ENCODE measurements around the gene SAE1. TPM values are rescaled to one million over a fixed set of nuclear protein-coding genes. Genes with fewer than 3 reads are reported as not detected.

SAE1 gene
- 10 to 100 TPM; 43.7 to 48.7 TPM for total RNA-seq

- peak; percentile 32 to 79 for TF ChIP-seq CTCF (IDR thresholded peaks at IDR 0.05)
- H3K27me3 ChIP-seq = no peaks in the 10 kb centered on the region
- DNase-seq (ENCODE audit: low spot score) = peak; percentile 98
- peak within 1 kb of the TSS; percentile 83 to 84 for H3K4me3 ChIP-seq
- no peaks in the 10 kb centered on the region for H3K36me3 ChIP-seq
- H3K9me3 ChIP-seq = no peaks in the 10 kb centered on the region
- H3K4me1 ChIP-seq = peaks cover 0 to 32% of the 10 kb centered on the region in 2 donors
- H3K27ac ChIP-seq = peak within 1 kb of the TSS; percentile 93 to 95
Measured at GRCh38 chr19:47130589-47131227, at the start of gene SAE1. TSS of gene SAE1 (plus strand) at chr19:47130835. CDS start at chr19:47130931, 96 bp downstream.

- TF ChIP-seq CTCF (IDR thresholded peaks at IDR 0.05) = no peak
- H3K27ac ChIP-seq = no peak overlapping the region
- H3K4me3 ChIP-seq = no peak overlapping the region
- peaks cover 0 to 12% of the 10 kb centered on the region in 2 donors for H3K4me1 ChIP-seq
- H3K9me3 ChIP-seq = no peaks in the 10 kb centered on the region
- peaks cover 73% of the 10 kb centered on the region for H3K36me3 ChIP-seq
- no peak for DNase-seq (ENCODE audit: low spot score)
- no peaks in the 10 kb centered on the region for H3K27me3 ChIP-seq
Measured at GRCh38 chr19:47081095-47081494, 49.5 kb upstream of the SAE1 start.

GRCh38 chr19:47082493-47082892, 48.1 kb upstream of the SAE1 start:
- H3K27me3 ChIP-seq = no peaks in the 10 kb centered on the region
- peaks cover 0 to 5% of the 10 kb centered on the region in 2 donors for H3K4me1 ChIP-seq
- no peaks in the 10 kb centered on the region for H3K9me3 ChIP-seq
- H3K4me3 ChIP-seq = no peak overlapping the region
- H3K27ac ChIP-seq = no peak overlapping the region
- no peak for DNase-seq (ENCODE audit: low spot score)
- H3K36me3 ChIP-seq = peaks cover 73% of the 10 kb centered on the region
- no peak for TF ChIP-seq CTCF (IDR thresholded peaks at IDR 0.05)

- H3K4me3 ChIP-seq = no peak overlapping the region
- peaks cover 97% of the 10 kb centered on the region for H3K36me3 ChIP-seq
- TF ChIP-seq CTCF (IDR thresholded peaks at IDR 0.05) = no peak
- H3K4me1 ChIP-seq = no peaks in the 10 kb centered on the region
- H3K27me3 ChIP-seq = no peaks in the 10 kb centered on the region
- H3K9me3 ChIP-seq = no peaks in the 10 kb centered on the region
- no peak overlapping the region for H3K27ac ChIP-seq
- no peak for DNase-seq (ENCODE audit: low spot score)
Measured at GRCh38 chr19:47084879-47085439, 45.7 kb upstream of the SAE1 start.

GRCh38 chr19:47086280-47086679, 44.4 kb upstream of the SAE1 start:
- H3K9me3 ChIP-seq = no peaks in the 10 kb centered on the region
- H3K27ac ChIP-seq = no peak overlapping the region
- peaks cover 96% of the 10 kb centered on the region for H3K36me3 ChIP-seq
- no peak for TF ChIP-seq CTCF (IDR thresholded peaks at IDR 0.05)
- H3K27me3 ChIP-seq = no peaks in the 10 kb centered on the region
- DNase-seq (ENCODE audit: low spot score) = no peak
- H3K4me3 ChIP-seq = no peak overlapping the region
- no peaks in the 10 kb centered on the region for H3K4me1 ChIP-seq

Measured in right atrium auricular region (tissue), 2 donors.